ENCODE data around the gene CAMK2B. TPM values are rescaled to one million over a fixed set of nuclear protein-coding genes. Genes with fewer than 3 reads are reported as not detected.

Gene CAMK2B
- polyA plus RNA-seq, 3 donors, result 0.13 TPM; not detected in 2

DNA sequence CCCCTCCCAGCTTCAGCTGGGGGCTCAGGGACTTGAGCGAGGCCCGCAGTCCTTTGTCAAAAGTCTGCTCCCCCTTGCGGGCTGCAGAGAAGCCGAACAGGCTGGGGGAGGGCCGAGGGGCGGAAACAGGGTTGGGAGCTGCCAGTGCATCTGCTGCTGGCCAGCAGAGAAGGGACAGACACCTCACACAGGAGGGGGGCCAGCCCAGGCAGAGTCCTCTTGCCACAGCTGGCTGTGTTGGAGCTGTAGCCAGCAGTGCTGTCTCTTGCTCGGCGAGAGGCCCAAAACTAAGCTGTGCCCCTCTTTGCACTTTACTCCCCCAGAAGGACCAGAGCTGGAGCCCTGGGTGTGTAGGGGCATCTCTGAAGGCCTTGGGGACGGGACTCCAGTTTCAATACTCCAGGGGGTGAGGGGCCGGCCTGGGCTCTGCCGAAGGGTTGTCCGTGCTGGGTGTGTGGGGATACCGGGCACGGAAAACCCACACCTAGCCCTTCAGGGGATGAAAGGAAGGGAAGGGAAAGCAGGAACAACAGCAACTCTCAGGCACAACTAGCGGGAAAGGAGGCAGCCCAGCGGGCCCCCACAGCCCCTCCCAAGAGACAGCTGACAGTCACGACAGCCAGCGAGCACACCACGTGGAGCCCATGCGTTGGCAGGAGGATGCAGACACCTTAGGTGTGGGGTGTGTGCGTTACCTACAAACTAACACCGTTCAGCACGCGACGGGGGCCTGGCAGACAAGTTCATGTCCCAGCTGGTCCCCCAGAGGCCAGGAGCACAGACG lies 106.8 kb downstream of the CAMK2B start:
- 88% methylated on average over 10 of the region's 26 CpGs for WGBS (ENCODE audit: insufficient coverage)
- H3K4me1 ChIP-seq (ENCODE audit: control insufficient read depth in 1 of 2, insufficient read depth in 2 of 2, low read length in 2 of 2), result no peaks in the 10 kb centered on the region
- Mint-ChIP-seq H3K9me3 (peaks cover 0 to 1% (median 0%) of the 10 kb centered on the region in 7 donors), H3K4me3 (no peak overlapping the region), H3K4me1 (peaks cover 5% of the 10 kb centered on the region), H3K27ac (no peak overlapping the region), H3K27me3 (ENCODE audit: low read depth in 3 of 3) (peaks cover 0 to 5% (median 2%) of the 10 kb centered on the region in 3 donors), H3K36me3 (peaks cover 7 to 11% of the 10 kb centered on the region in 2 donors)
- H3K79me2 ChIP-seq (ENCODE audit: insufficient read depth, low read length), result no peaks in the 10 kb centered on the region
- no peak overlapping the region for H2AFZ ChIP-seq (ENCODE audit: insufficient read depth, low read depth, low read length, poor library complexity, severe bottlenecking)
- no peaks in the 10 kb centered on the region for H3K27me3 ChIP-seq (ENCODE audit: control insufficient read depth in 2 of 2, insufficient read depth in 2 of 2, low read length in 2 of 2)
- intact Hi-C loops (cut with micrococcal nuclease), result no loop called here
- peaks cover 4 to 12% of the 10 kb centered on the region in 2 donors for H3K36me3 ChIP-seq (replicated peaks in 1 of 2; ENCODE audit: control insufficient read depth in 1 of 2, insufficient read depth in 2 of 2, low read length in 2 of 2)
- H3K4me3 ChIP-seq (replicated peaks in 1 of 3; ENCODE audit: low read depth in 2 of 3, low read length in 3 of 3), result no peak overlapping the region
- no peak overlapping the region for H3K4me2 ChIP-seq (replicated peaks; ENCODE audit: extremely low read depth, low read length, poor library complexity, severe bottlenecking)
- H4K20me1 ChIP-seq (ENCODE audit: insufficient read depth, low read length), result no peaks in the 10 kb centered on the region
- no peaks in the 10 kb centered on the region for H3K9me3 ChIP-seq (replicated peaks in 1 of 2; ENCODE audit: control insufficient read depth in 1 of 2, insufficient read depth in 1 of 2, low read length in 2 of 2)
- DNase-seq, result no peak
- TF ChIP-seq, protein P1, sequence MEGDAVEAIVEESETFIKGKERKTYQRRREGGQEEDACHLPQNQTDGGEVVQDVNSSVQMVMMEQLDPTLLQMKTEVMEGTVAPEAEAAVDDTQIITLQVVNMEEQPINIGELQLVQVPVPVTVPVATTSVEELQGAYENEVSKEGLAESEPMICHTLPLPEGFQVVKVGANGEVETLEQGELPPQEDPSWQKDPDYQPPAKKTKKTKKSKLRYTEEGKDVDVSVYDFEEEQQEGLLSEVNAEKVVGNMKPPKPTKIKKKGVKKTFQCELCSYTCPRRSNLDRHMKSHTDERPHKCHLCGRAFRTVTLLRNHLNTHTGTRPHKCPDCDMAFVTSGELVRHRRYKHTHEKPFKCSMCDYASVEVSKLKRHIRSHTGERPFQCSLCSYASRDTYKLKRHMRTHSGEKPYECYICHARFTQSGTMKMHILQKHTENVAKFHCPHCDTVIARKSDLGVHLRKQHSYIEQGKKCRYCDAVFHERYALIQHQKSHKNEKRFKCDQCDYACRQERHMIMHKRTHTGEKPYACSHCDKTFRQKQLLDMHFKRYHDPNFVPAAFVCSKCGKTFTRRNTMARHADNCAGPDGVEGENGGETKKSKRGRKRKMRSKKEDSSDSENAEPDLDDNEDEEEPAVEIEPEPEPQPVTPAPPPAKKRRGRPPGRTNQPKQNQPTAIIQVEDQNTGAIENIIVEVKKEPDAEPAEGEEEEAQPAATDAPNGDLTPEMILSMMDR (IDR thresholded peaks at IDR 0.05), result no peak
- no peak overlapping the region for H3K27ac ChIP-seq (ENCODE audit: low read depth in 1 of 2, low read length in 2 of 2)
- no peak overlapping the region for H3K9ac ChIP-seq (ENCODE audit: insufficient read depth, low read length, poor library complexity, severe bottlenecking)

- Histone ChIP-seq H3K4me2 (replicated peaks; ENCODE audit: extremely low read depth, low read length, poor library complexity, severe bottlenecking) (no peak overlapping the region), H3K36me3 (replicated peaks in 1 of 2; ENCODE audit: control insufficient read depth in 1 of 2, insufficient read depth in 2 of 2, low read length in 2 of 2) (peaks cover 9 to 18% of the 10 kb centered on the region in 2 donors), H3K4me3 (replicated peaks in 1 of 3; ENCODE audit: low read depth in 2 of 3, low read length in 3 of 3) (no peak overlapping the region), H3K9ac (ENCODE audit: insufficient read depth, low read length, poor library complexity, severe bottlenecking) (no peak overlapping the region), H3K27me3 (ENCODE audit: control insufficient read depth in 2 of 2, insufficient read depth in 2 of 2, low read length in 2 of 2) (no peaks in the 10 kb centered on the region), H3K9me3 (replicated peaks in 1 of 2; ENCODE audit: control insufficient read depth in 1 of 2, insufficient read depth in 1 of 2, low read length in 2 of 2) (no peaks in the 10 kb centered on the region), H3K4me1 (ENCODE audit: control insufficient read depth in 1 of 2, insufficient read depth in 2 of 2, low read length in 2 of 2) (no peaks in the 10 kb centered on the region), H3K27ac (ENCODE audit: low read depth in 1 of 2, low read length in 2 of 2) (no peak overlapping the region), H3K79me2 (ENCODE audit: insufficient read depth, low read length) (no peaks in the 10 kb centered on the region), H4K20me1 (ENCODE audit: insufficient read depth, low read length) (no peaks in the 10 kb centered on the region), H2AFZ (ENCODE audit: insufficient read depth, low read depth, low read length, poor library complexity, severe bottlenecking) (no peak overlapping the region)
- peaks cover 0 to 1% (median 0%) of the 10 kb centered on the region in 7 donors for H3K9me3 Mint-ChIP-seq
- H3K4me1 Mint-ChIP-seq, result peaks cover 5% of the 10 kb centered on the region
- H3K27me3 Mint-ChIP-seq (ENCODE audit: low read depth in 3 of 3), result peaks cover 0 to 5% (median 2%) of the 10 kb centered on the region in 3 donors
- H3K36me3 Mint-ChIP-seq, result peaks cover 9 to 18% of the 10 kb centered on the region in 2 donors
- 94% methylated on average over 11 of the region's 17 CpGs for WGBS (ENCODE audit: insufficient coverage)
- H3K4me3 Mint-ChIP-seq, result no peak overlapping the region
- TF ChIP-seq, protein P1 (IDR thresholded peaks at IDR 0.05), result no peak
- intact Hi-C loops (cut with micrococcal nuclease), result no loop called here
- no peak for DNase-seq
- H3K27ac Mint-ChIP-seq, result no peak overlapping the region
Observed at GRCh38 chr7:44217852-44218402, 107.5 kb downstream of the CAMK2B start.

Measured in CD14-positive monocyte (primary cell).